ENCODE data around the gene CNTNAP2. TPM values are rescaled to one million over a fixed set of nuclear protein-coding genes. Genes with fewer than 3 reads are reported as not detected.

CNTNAP2 gene
- total RNA-seq, 1 experiment from 2014 or later: 42.5 TPM

- no peak for DNase-seq
- no peak for TF ChIP-seq CTCF (IDR thresholded peaks at IDR 0.05; ENCODE audit: insufficient read depth in 1 of 2, low read depth in 1 of 2, low read length in 1 of 2, severe bottlenecking in 1 of 2, unreplicated experiment in 1 of 2)
- no peak overlapping the region for H3K27ac Mint-ChIP-seq (ENCODE audit: unreplicated experiment)
- POLR2A ChIA-PET: no interaction called here
- peaks cover 13% of the 10 kb centered on the region for H3K27me3 Mint-ChIP-seq (ENCODE audit: insufficient read depth, unreplicated experiment)
- Histone ChIP-seq H3K4me1 (peaks cover 7% of the 10 kb centered on the region; the same call in 1 of the 2 replicates), H3K27me3 (replicated peaks; ENCODE audit: control insufficient read depth, insufficient read depth, low read length) (no peaks in the 10 kb centered on the region), H3K4me3 (ENCODE audit: low read depth, low read length) (no peak overlapping the region), H3K9me3 (no peaks in the 10 kb centered on the region), H3K36me3 (ENCODE audit: control insufficient read depth, insufficient read depth, low read length) (no peaks in the 10 kb centered on the region)
- H3K9me3 Mint-ChIP-seq (ENCODE audit: unreplicated experiment): no peaks in the 10 kb centered on the region
- intact Hi-C loops (cut with micrococcal nuclease; ENCODE audit: unreplicated experiment): no loop called here
- H3K4me1 Mint-ChIP-seq (ENCODE audit: low read depth, unreplicated experiment): no peaks in the 10 kb centered on the region
- CTCF ChIA-PET: no interaction called here
- no peaks in the 10 kb centered on the region for H3K36me3 Mint-ChIP-seq (ENCODE audit: insufficient read depth, unreplicated experiment)
- BruUV-seq (replicated peaks): no TSS peak
- no peak overlapping the region for H3K4me3 Mint-ChIP-seq (ENCODE audit: unreplicated experiment)
These were observed 2093.1 kb downstream of the CNTNAP2 start for GRCh38 chr7:148209643-148210190.

GRCh38 chr7:148210804-148211325 lies 2094.3 kb downstream of the CNTNAP2 start:
- H3K27ac Mint-ChIP-seq (ENCODE audit: unreplicated experiment): no peak overlapping the region

GRCh38 chr7:148211740-148212151 lies 2095.1 kb downstream of the CNTNAP2 start:
- Histone ChIP-seq H3K9me3 (no peaks in the 10 kb centered on the region), H3K4me1 (peaks cover 7% of the 10 kb centered on the region; the same call in 1 of the 2 replicates), H3K27me3 (replicated peaks; ENCODE audit: control insufficient read depth, insufficient read depth, low read length) (no peaks in the 10 kb centered on the region), H3K4me3 (ENCODE audit: low read depth, low read length) (no peak overlapping the region), H3K36me3 (ENCODE audit: control insufficient read depth, insufficient read depth, low read length) (no peaks in the 10 kb centered on the region)
- no peak for TF ChIP-seq CTCF (IDR thresholded peaks at IDR 0.05; ENCODE audit: insufficient read depth in 1 of 2, low read depth in 1 of 2, low read length in 1 of 2, severe bottlenecking in 1 of 2, unreplicated experiment in 1 of 2)
- ChIA-PET POLR2A (no interaction called here), CTCF (no interaction called here)
- intact Hi-C loops (cut with micrococcal nuclease; ENCODE audit: unreplicated experiment): no loop called here
- no peak overlapping the region for H3K27ac Mint-ChIP-seq (ENCODE audit: unreplicated experiment)
- peaks cover 13% of the 10 kb centered on the region for H3K27me3 Mint-ChIP-seq (ENCODE audit: insufficient read depth, unreplicated experiment)
- H3K4me1 Mint-ChIP-seq (ENCODE audit: low read depth, unreplicated experiment): no peaks in the 10 kb centered on the region
- no peak for DNase-seq
- H3K9me3 Mint-ChIP-seq (ENCODE audit: unreplicated experiment): peaks cover 4% of the 10 kb centered on the region
- BruUV-seq (replicated peaks): no TSS peak
- H3K36me3 Mint-ChIP-seq (ENCODE audit: insufficient read depth, unreplicated experiment): no peaks in the 10 kb centered on the region
- no peak overlapping the region for H3K4me3 Mint-ChIP-seq (ENCODE audit: unreplicated experiment)

More at GRCh38 chr7:148210804-148211325, 2094.3 kb downstream of the CNTNAP2 start:
- Mint-ChIP-seq H3K4me3 (ENCODE audit: unreplicated experiment) (no peak overlapping the region), H3K27me3 (ENCODE audit: insufficient read depth, unreplicated experiment) (peaks cover 13% of the 10 kb centered on the region), H3K36me3 (ENCODE audit: insufficient read depth, unreplicated experiment) (no peaks in the 10 kb centered on the region), H3K9me3 (ENCODE audit: unreplicated experiment) (no peaks in the 10 kb centered on the region), H3K4me1 (ENCODE audit: low read depth, unreplicated experiment) (no peaks in the 10 kb centered on the region)
- TF ChIP-seq CTCF (IDR thresholded peaks at IDR 0.05; ENCODE audit: insufficient read depth in 1 of 2, low read depth in 1 of 2, low read length in 1 of 2, severe bottlenecking in 1 of 2, unreplicated experiment in 1 of 2): no peak
- BruUV-seq (replicated peaks): no TSS peak
- ChIA-PET CTCF (no interaction called here), POLR2A (no interaction called here)
- intact Hi-C loops (cut with micrococcal nuclease; ENCODE audit: unreplicated experiment): no loop called here
- H3K9me3 ChIP-seq: no peaks in the 10 kb centered on the region
- H3K4me1 ChIP-seq: peaks cover 7% of the 10 kb centered on the region; the same call in 1 of the 2 replicates
- H3K36me3 ChIP-seq (ENCODE audit: control insufficient read depth, insufficient read depth, low read length): no peaks in the 10 kb centered on the region
- no peak overlapping the region for H3K4me3 ChIP-seq (ENCODE audit: low read depth, low read length)
- H3K27me3 ChIP-seq (replicated peaks; ENCODE audit: control insufficient read depth, insufficient read depth, low read length): no peaks in the 10 kb centered on the region
- DNase-seq: no peak

Measured in Caco-2 (cell line).